HCT116 (cell line): ENCODE measurements around the gene SLC46A1. TPM values are rescaled to one million over a fixed set of nuclear protein-coding genes. Genes with fewer than 3 reads are reported as not detected.

Experiments used
- ATAC-seq: fragments of 200-7000 bp; cut with Tn5 transposase; 2 replicates; pipeline ENCODE4 v1.9.1; 2020; ENCODE audit warnings: mild to moderate bottlenecking, moderate library complexity
- BruUV-seq: library from RNA; stranded (reverse); fragments of 400-500 nt; replicated peaks from 2 replicates; lab custom pipeline; 2021; lab: Mats Ljungman, UMichigan
- CTCF ChIA-PET: fragments of 300-600 bp; sonication (Branson Sonifier 250); formaldehyde crosslinking; loops from one replicate; lab custom pipeline; 2021; ENCODE audit warnings: antibody characterized with exemption; lab: Charles Lee
- POLR2A ChIA-PET: fragments of 300-600, 350-600 bp; sonication (Branson Sonifier 250); formaldehyde crosslinking; loops from one replicate; lab custom pipeline; 2021; ENCODE audit warnings: antibody characterized with exemption; lab: Charles Lee
- RAD21 ChIA-PET, 2 experiments: fragments of 300-600 bp; sonication (Branson Sonifier 250); formaldehyde crosslinking; loops; one replicate each; lab custom pipeline; 2023; ENCODE audit warnings: low total read pairs in 2 of 2; ENCODE audit not compliant: uncharacterized antibody in 2 of 2, unreplicated experiment in 2 of 2, low non-redundant PET in 1 of 2; lab: Charles Lee
- DNase-seq: peaks from one replicate; pipeline ENCODE4 v3.0.0-alpha.2; 2010; ENCODE audit warnings: low read depth, low spot score
- H2AFZ ChIP-seq: fragments of 200-600 bp; shearing (Covaris generic), sonication (generic); 2 replicates; pipeline ENCODE4 v1.6.1; 2017; ENCODE audit warnings: low read depth, mixed run types, mixed read lengths, antibody characterized with exemption, low read length; ENCODE audit not compliant: poor library complexity, severe bottlenecking
- H3K27ac ChIP-seq: 2 replicates; pipeline ENCODE4 v1.5.1; 2012; ENCODE audit warnings: low read depth, low read length
- H3K27me3 ChIP-seq: fragments of 200-600 bp; sonication (generic); 2 replicates; pipeline ENCODE4 v1.6.1; 2016; ENCODE audit warnings: mixed run types, low read length, mixed read lengths; ENCODE audit not compliant: insufficient read depth
- H3K36me3 ChIP-seq, 2 experiments: fragments of 200-500 bp in 1 of 2; fragments of 200-600 bp in 1 of 2; sonication (Bioruptor generic) in 1 of 2; sonication (generic) in 1 of 2; 2 replicates each; pipeline versions ENCODE4 v1.5.1 to v1.6.1; 2014 to 2016; ENCODE audit warnings: low read length in 2 of 2, inconsistent platforms in 1 of 2, mixed read lengths in 1 of 2, mixed run types in 1 of 2; ENCODE audit not compliant: insufficient read depth in 2 of 2, control insufficient read depth in 1 of 2
- H3K4me1 ChIP-seq, 2 experiments: fragments of 200-600 bp in 1 of 2; sonication (generic) in 1 of 2; 2 replicates each; pipeline versions ENCODE4 v1.5.1 to v1.6.1; 2012 to 2017; ENCODE audit warnings: low read length in 2 of 2, inconsistent platforms in 1 of 2, mild to moderate bottlenecking in 1 of 2, mixed read lengths in 1 of 2, mixed run types in 1 of 2, moderate library complexity in 1 of 2; ENCODE audit not compliant: insufficient read depth in 2 of 2, control insufficient read depth in 1 of 2
- H3K4me2 ChIP-seq: fragments of 200-600 bp; sonication (generic); 2 replicates; pipeline ENCODE4 v1.6.1; 2017; ENCODE audit warnings: mixed run types, low read length, mixed read lengths
- H3K4me3 ChIP-seq, 2 experiments: fragments of 200-600 bp in 1 of 2; sonication (generic) in 1 of 2; replicated peaks in 1 of 2; 2 replicates each; pipeline ENCODE4 v1.5.1; 2011 to 2016; ENCODE audit warnings: low read length in 2 of 2, control low read depth in 1 of 2, low read depth in 1 of 2, mild to moderate bottlenecking in 1 of 2, mixed read lengths in 1 of 2, mixed run types in 1 of 2
- H3K79me2 ChIP-seq: fragments of 200-600 bp; sonication (generic); 2 replicates; pipeline ENCODE4 v1.6.1; 2017; ENCODE audit warnings: mild to moderate bottlenecking, mixed run types, low read length, moderate library complexity, mixed read lengths; ENCODE audit not compliant: insufficient read depth
- H3K9ac ChIP-seq: fragments of 200-600 bp; sonication (generic); 2 replicates; pipeline ENCODE4 v1.6.1; 2016; ENCODE audit warnings: low read length, mixed read lengths
- H3K9me2 ChIP-seq: fragments of 200-600 bp; sonication (generic), shearing (Covaris generic); 2 replicates; pipeline ENCODE4 v1.6.1; 2017; ENCODE audit warnings: mixed run types, mild to moderate bottlenecking, moderate library complexity; ENCODE audit not compliant: insufficient read depth
- H3K9me3 ChIP-seq, 2 experiments: fragments of 200-500 bp in 1 of 2; fragments of 200-600 bp in 1 of 2; sonication (Bioruptor generic) in 1 of 2; sonication (generic) in 1 of 2; 2 replicates each; pipeline ENCODE4 v1.6.1; 2014 to 2017; ENCODE audit warnings: low read length in 2 of 2, mixed read lengths in 2 of 2, inconsistent platforms in 1 of 2, low read depth in 1 of 2, mild to moderate bottlenecking in 1 of 2, mixed run types in 1 of 2, moderate library complexity in 1 of 2; ENCODE audit not compliant: control insufficient read depth in 1 of 2, insufficient read depth in 1 of 2
- H4K20me1 ChIP-seq: fragments of 200-600 bp; sonication (generic), shearing (Covaris generic); 2 replicates; pipeline ENCODE4 v1.6.1; 2017; ENCODE audit warnings: mixed run types, mild to moderate bottlenecking, moderate library complexity; ENCODE audit not compliant: insufficient read depth
- ATF3 ChIP-seq: IDR thresholded peaks from 2 replicates; pipeline ENCODE4 v1.6.1; 2012
- CBX3 ChIP-seq: IDR thresholded peaks from 2 replicates; pipeline ENCODE4 v1.6.1; 2012; ENCODE audit warnings: low read depth
- EGR1 ChIP-seq: IDR thresholded peaks from 2 replicates; pipeline ENCODE4 v1.6.1; 2012; ENCODE audit warnings: low read depth
- ELF1 ChIP-seq: IDR thresholded peaks from 2 replicates; pipeline ENCODE4 v1.6.1; 2012; ENCODE audit warnings: low read depth, borderline replicate concordance
- EZH2 ChIP-seq: fragments of 200-600 bp; sonication (generic); IDR thresholded peaks from 2 replicates; pipeline ENCODE4 v1.6.1; 2017; ENCODE audit warnings: antibody characterized with exemption, mixed run types
- EZH2phosphoT487 ChIP-seq: fragments of 200-600 bp; IDR thresholded peaks from 2 replicates; pipeline ENCODE4 v1.6.1; 2018; ENCODE audit warnings: antibody characterized with exemption, borderline replicate concordance
- JUND ChIP-seq: IDR thresholded peaks from 2 replicates; pipeline ENCODE4 v1.6.1; 2012
- POLR2A ChIP-seq: IDR thresholded peaks from 2 replicates; pipeline ENCODE4 v1.7.0; 2011; ENCODE audit warnings: borderline replicate concordance; ENCODE audit not compliant: insufficient read depth, insufficient read length; ENCODE audit errors: extremely low read depth
- POLR2AphosphoS5 ChIP-seq: IDR thresholded peaks from 2 replicates; pipeline ENCODE4 v1.6.1; 2011; ENCODE audit warnings: mild to moderate bottlenecking, low read depth, low read length, moderate library complexity
- SIN3A ChIP-seq: IDR thresholded peaks from 2 replicates; pipeline ENCODE4 v1.6.1; 2012; ENCODE audit warnings: low read depth
- SP1 ChIP-seq: IDR thresholded peaks from 2 replicates; pipeline ENCODE4 v1.6.1; 2012; ENCODE audit warnings: low read depth
- SRF ChIP-seq: IDR thresholded peaks from 2 replicates; pipeline ENCODE4 v1.6.1; 2012; ENCODE audit warnings: low read depth
- TCF7L2 ChIP-seq: IDR thresholded peaks from 2 replicates; pipeline ENCODE4 v1.7.0; 2011; ENCODE audit warnings: borderline replicate concordance, inconsistent platforms; ENCODE audit not compliant: insufficient read depth, insufficient read length; ENCODE audit errors: extremely low read depth
- YY1 ChIP-seq: IDR thresholded peaks from 2 replicates; pipeline ENCODE4 v1.6.1; 2011; ENCODE audit warnings: low read length, low read depth, moderate library complexity, mild to moderate bottlenecking; ENCODE audit not compliant: insufficient replicate concordance; ENCODE audit errors: extremely low read depth
- ZBTB33 ChIP-seq: IDR thresholded peaks from 2 replicates; pipeline ENCODE4 v1.6.1; 2011; ENCODE audit warnings: mild to moderate bottlenecking, low read length, moderate library complexity; ENCODE audit not compliant: insufficient replicate concordance; ENCODE audit errors: extremely low read depth
- ZFX ChIP-seq: fragments of 450-650 bp; IDR thresholded peaks from 2 replicates; pipeline ENCODE4 v1.6.1; 2017
- ZNF274 ChIP-seq: fragments of 200-500 bp; sonication (Bioruptor generic); IDR thresholded peaks from 2 replicates; pipeline ENCODE4 v1.6.1; 2014; ENCODE audit warnings: mild to moderate bottlenecking, low read depth, low read length, inconsistent platforms
- intact Hi-C: fragments of 100-400 bp; cut with micrococcal nuclease; formaldehyde crosslinking; loops from 2 replicates; pipeline ENCODE4 v1.10.0; 2022
- total RNA-seq: library from RNA; stranded (reverse); gene quantifications from one replicate; pipeline ENCODE4 v1.2.1, GENCODE V29; 2021; ENCODE audit not compliant: unreplicated experiment

The SLC46A1 gene
- total RNA-seq, 1 experiment from 2014 or later, result 17.8 TPM

- Histone ChIP-seq H3K36me3 (peaks cover 14 to 16% of the 10 kb centered on the region in 2 experiments; a peak in 3 of 4 replicates), H3K27ac (no peak overlapping the region), H2AFZ (no peak overlapping the region), H3K9me2 (no peaks in the 10 kb centered on the region), H4K20me1 (no peaks in the 10 kb centered on the region), H3K4me3 (no peak overlapping the region), H3K9me3 (no peaks in the 10 kb centered on the region), H3K27me3 (no peaks in the 10 kb centered on the region), H3K79me2 (no peaks in the 10 kb centered on the region), H3K9ac (no peak overlapping the region), H3K4me2 (no peak overlapping the region), H3K4me1 (no peaks in the 10 kb centered on the region)
- TF ChIP-seq POLR2A, result no peak
- no peak for TF ChIP-seq JUND
- TF ChIP-seq SP1, result no peak
- TF ChIP-seq POLR2AphosphoS5, result no peak
- no peak for TF ChIP-seq ZFX
- TF ChIP-seq YY1, result no peak
- no peak for TF ChIP-seq SRF
- no peak for TF ChIP-seq ZNF274
- TF ChIP-seq TCF7L2, result no peak
- no peak for TF ChIP-seq EZH2
- no peak for TF ChIP-seq EGR1
- TF ChIP-seq ELF1, result no peak
- TF ChIP-seq ZBTB33, result no peak
- TF ChIP-seq ATF3, result no peak
- no peak for TF ChIP-seq SIN3A
- TF ChIP-seq EZH2phosphoT487, result no peak
- TF ChIP-seq CBX3, result no peak
- DNase-seq (no peak), ATAC-seq (no peak)
- RAD21 ChIA-PET, result no interaction called here
- POLR2A ChIA-PET, result no interaction called here
- CTCF ChIA-PET, result no interaction called here
- no TSS peak for BruUV-seq
- intact Hi-C loops, result no loop called here
Observed at GRCh38 chr17:28397687-28398279, 8.2 kb downstream of the SLC46A1 start.
